Right cardiac atrium (tissue), 5 donors: ENCODE data around the gene ZNRD2. TPM values are rescaled to one million over a fixed set of nuclear protein-coding genes. Genes with fewer than 3 reads are reported as not detected.

ENCODE experiments used
- ATAC-seq, 2 donors: fragments of 200-7000 bp; cut with Tn5 transposase; one replicate each; pipeline versions ENCODE4 v1.8.0 to v1.9.1; 2020; ENCODE audit warnings: moderate library complexity in 2 of 2, mild to moderate bottlenecking in 1 of 2
- DNase-seq, 3 donors: peaks; one replicate each; pipeline ENCODE4 v3.0.0-alpha.2; 2020
- H3K27ac ChIP-seq: one replicate; pipeline ENCODE4 v1.5.1; 2013; ENCODE audit warnings: mild to moderate bottlenecking, low read length, control low read depth, moderate library complexity
- H3K27me3 ChIP-seq: one replicate; pipeline ENCODE4 v1.6.1; 2013; ENCODE audit not compliant: control insufficient read depth, insufficient read depth
- H3K4me1 ChIP-seq: one replicate; pipeline ENCODE4 v1.6.1; 2013; ENCODE audit warnings: low read length; ENCODE audit not compliant: control insufficient read depth, insufficient read depth
- H3K4me3 ChIP-seq: one replicate; pipeline ENCODE4 v1.5.1; 2013; ENCODE audit warnings: low read length, control low read depth
- H3K9me3 ChIP-seq: one replicate; pipeline ENCODE4 v1.6.1; 2013; ENCODE audit warnings: low read length; ENCODE audit not compliant: control insufficient read depth
- WGBS: extraction: QIAGEN DNeasy Blood & Tissue Kit; methylation state at CpG from one replicate; pipeline ENCODE4 v1.1.7; 2013; 5-methylcytosine and 5-hydroxymethylcytosine counted together
- intact Hi-C, 4 donors: fragments of 100-400 bp; cut with DNase I; formaldehyde crosslinking; loops; one replicate each; pipeline versions ENCODE4 v1.11.0 to v1.14.0; 2022 to 2023
- polyA plus RNA-seq: library from polyadenylated mRNA; stranded (reverse); fragments of 200-250 nt; gene quantifications from one replicate; pipeline ENCODE4 v1.2.3, GENCODE V29; 2013
- total RNA-seq, 4 donors: library from RNA; stranded (reverse); fragmentation: NEBNext Ultra II Directional; extraction: Animal tissue kit (Norgen Biotek cat#: 25700); gene quantifications; one replicate each; pipeline ENCODE4 v1.2.1, GENCODE V29; 2021
- donor health status: healthy with polysubstance abuse.
- donor health status: DM: no; HTN: yes; CAD: no.
- donor health status: DM: no; HTN: no; CAD: no.
- donor health status: DM: no; HTN: yes; CAD: no; lungs with severe emphysema.
- donor health status: DM: yes; HTN: yes; CAD: no.

ZNRD2 gene
- total and polyA plus RNA-seq, 5 donors, result 32.6 to 56.8 (median 35.2) TPM

- H3K4me3 ChIP-seq, result no peak overlapping the region
- H3K9me3 ChIP-seq, result no peaks in the 10 kb centered on the region
- no peak for DNase-seq
- peaks cover 9% of the 10 kb centered on the region for H3K4me1 ChIP-seq
- 73% methylated on average over 7 of the region's 7 CpGs for WGBS
- no peaks in the 10 kb centered on the region for H3K27me3 ChIP-seq
- no peak for ATAC-seq
- H3K27ac ChIP-seq, result no peak overlapping the region
- intact Hi-C loops, result no loop called here
These were observed 4.4 kb upstream of the ZNRD2 start for GRCh38 chr11:65565624-65566453.

- Histone ChIP-seq H3K9me3 (no peaks in the 10 kb centered on the region), H3K4me1 (peaks cover 12% of the 10 kb centered on the region), H3K27ac (peak overlapping the region; percentile 94), H3K4me3 (peak overlapping the region; percentile 69), H3K27me3 (no peaks in the 10 kb centered on the region)
- DNase-seq (peak in 1 of 3 donors; percentile 11), ATAC-seq (peak; percentile 4 to 6)
- intact Hi-C loops, result no loop called here
- WGBS, result 9% methylated on average over 28 of the region's 28 CpGs
These were observed 909 bp upstream of the ZNRD2 start for GRCh38 chr11:65569164-65569972.

- no peaks in the 10 kb centered on the region for H3K9me3 ChIP-seq
- H3K27ac ChIP-seq, result no peak overlapping the region
- intact Hi-C loops, result no loop called here
- DNase-seq (peak in 1 of 3 donors; percentile 51), ATAC-seq (no peak)
- H3K27me3 ChIP-seq, result no peaks in the 10 kb centered on the region
- H3K4me1 ChIP-seq, result peaks cover 12% of the 10 kb centered on the region
- no peak overlapping the region for H3K4me3 ChIP-seq
- 76% methylated on average over 9 of the region's 9 CpGs for WGBS
These were observed 1.1 kb downstream of the ZNRD2 start for GRCh38 chr11:65571420-65571819.

GRCh38 chr11:65571940-65572339, 1.7 kb downstream of the ZNRD2 start:
- H3K27ac ChIP-seq, result peak overlapping the region; percentile 52
- WGBS, result 7% methylated on average over 11 of the region's 11 CpGs
- intact Hi-C loops, result no loop called here
- no peaks in the 10 kb centered on the region for H3K9me3 ChIP-seq
- peak overlapping the region; percentile 84 for H3K4me3 ChIP-seq
- ATAC-seq (no peak), DNase-seq (no peak)
- no peaks in the 10 kb centered on the region for H3K27me3 ChIP-seq
- H3K4me1 ChIP-seq, result peaks cover 15% of the 10 kb centered on the region

- intact Hi-C loops, result no loop called here
- H3K4me1 ChIP-seq, result peaks cover 17% of the 10 kb centered on the region
- under 1% methylated on average over 86 of the region's 86 CpGs for WGBS
These were observed 2.2 kb downstream of the ZNRD2 start, which contains the start of gene FAM89B for GRCh38 chr11:65572356-65573051. TSS of gene FAM89B (plus strand) at chr11:65572538. CDS start at chr11:65572670, 132 bp downstream.

GRCh38 chr11:65573391-65574079, 3.3 kb downstream of the ZNRD2 start:
- intact Hi-C loops, result no loop called here
- no peak for ATAC-seq
- peaks cover 19% of the 10 kb centered on the region for H3K4me1 ChIP-seq

More at GRCh38 chr11:65572356-65573051, 2.2 kb downstream of the ZNRD2 start, which contains the start of gene FAM89B:
- ATAC-seq (peak; percentile 13 to 27), DNase-seq (peak; percentile 94 to 98 (median 97))
- Histone ChIP-seq H3K9me3 (no peaks in the 10 kb centered on the region), H3K4me3 (peak within 1 kb of the TSS; percentile 84), H3K27ac (peak within 1 kb of the TSS; percentile 75), H3K27me3 (no peaks in the 10 kb centered on the region)

GRCh38 chr11:65574109-65574810, 4.0 kb downstream of the ZNRD2 start:
- WGBS, result 1% methylated on average over 67 of the region's 67 CpGs
- no peaks in the 10 kb centered on the region for H3K9me3 ChIP-seq
- intact Hi-C loops, result no loop called here
- ATAC-seq (peak; percentile 70 to 72), DNase-seq (peak; percentile 98)
- no peaks in the 10 kb centered on the region for H3K27me3 ChIP-seq
- peak overlapping the region; percentile 73 for H3K27ac ChIP-seq
- peak overlapping the region; percentile 84 for H3K4me3 ChIP-seq
- peaks cover 14% of the 10 kb centered on the region for H3K4me1 ChIP-seq

More at GRCh38 chr11:65573391-65574079, 3.3 kb downstream of the ZNRD2 start:
- peak; percentile 50 to 76 (median 68) for DNase-seq
- WGBS, result 28% methylated on average over 22 of the region's 22 CpGs
- Histone ChIP-seq H3K27ac (peak overlapping the region; percentile 69), H3K4me3 (peak overlapping the region; percentile 84), H3K9me3 (no peaks in the 10 kb centered on the region), H3K27me3 (no peaks in the 10 kb centered on the region)

- H3K9me3 ChIP-seq, result no peaks in the 10 kb centered on the region
- WGBS, result 26% methylated on average over 28 of the region's 28 CpGs
- intact Hi-C loops, result loop anchor here in 1 of 4 donors (5.0 kb wide), 1 partner anchor 37 kb away; the partner anchor contains the start of gene MAP3K11
- ATAC-seq (no peak), DNase-seq (peak in 2 of 3 donors; percentile 66 to 74)
- H3K27me3 ChIP-seq, result no peaks in the 10 kb centered on the region
- peak overlapping the region; percentile 84 for H3K4me3 ChIP-seq
- peak overlapping the region; percentile 73 for H3K27ac ChIP-seq
- H3K4me1 ChIP-seq, result peaks cover 14% of the 10 kb centered on the region
These were observed 4.7 kb downstream of the ZNRD2 start for GRCh38 chr11:65574811-65575567.

GRCh38 chr11:65575568-65576231, 5.4 kb downstream of the ZNRD2 start, which contains the start of gene EHBP1L1:
TSS of gene EHBP1L1 (plus strand) at chr11:65576053. CDS start at chr11:65576303, 250 bp downstream.
- intact Hi-C loops, result loop anchor here in 1 of 4 donors (5.0 kb wide), 1 partner anchor 37 kb away; the partner anchor contains the start of gene MAP3K11
- DNase-seq (peak; percentile 81 to 93 (median 93)), ATAC-seq (peak; percentile 3 to 9)
- Histone ChIP-seq H3K4me1 (peaks cover 14% of the 10 kb centered on the region), H3K9me3 (no peaks in the 10 kb centered on the region), H3K27ac (peak within 1 kb of the TSS; percentile 92), H3K27me3 (no peaks in the 10 kb centered on the region), H3K4me3 (peak within 1 kb of the TSS; percentile 84)
- WGBS, result 1% methylated on average over 67 of the region's 69 CpGs
